Bone marrow (tissue), 2 donors: ENCODE data around the gene OTUD1.
A peak's percentile ranks its signal among the peaks of the same experiment; 100 is the strongest.
"Not testable (repeated sequence)": the region's sequence is repeated elsewhere in the genome, so short reads cannot be mapped to it uniquely, and the experiment has no call there.

Experiments
- DNase-seq, 2 donors: peaks; one replicate each; lab custom pipeline; 2025; lab: John Stamatoyannopoulos, UW

Gene OTUD1

GRCh38 chr10:23438547-23439451, at the start of gene OTUD1:
Gene OTUD1, plus strand, starts transcription at chr10:23439075. Its CDS starts 383 bp downstream, at chr10:23439458.
- peak; percentile 35 to 87 for DNase-seq

- DNase-seq = not testable (repeated sequence)
These were observed 48.5 kb upstream of the OTUD1 start for GRCh38 chr10:23390408-23390807.

- DNase-seq = no peak
These were observed 48.1 kb upstream of the OTUD1 start for GRCh38 chr10:23390809-23391208.

GRCh38 chr10:23391821-23392220, 47.1 kb upstream of the OTUD1 start:
- no peak for DNase-seq

GRCh38 chr10:23395017-23395416, 43.9 kb upstream of the OTUD1 start:
- no peak for DNase-seq

GRCh38 chr10:23396695-23397094, 42.2 kb upstream of the OTUD1 start:
- no peak for DNase-seq

- no peak for DNase-seq
These were observed 39.2 kb upstream of the OTUD1 start for GRCh38 chr10:23399701-23400144.

GRCh38 chr10:23402856-23403255, 36.0 kb upstream of the OTUD1 start:
- no peak for DNase-seq

GRCh38 chr10:23403278-23403677, 35.6 kb upstream of the OTUD1 start:
- no peak for DNase-seq

GRCh38 chr10:23403719-23404118, 35.2 kb upstream of the OTUD1 start:
- no peak for DNase-seq

- no peak for DNase-seq
These were observed 34.4 kb upstream of the OTUD1 start for GRCh38 chr10:23404461-23404980.

GRCh38 chr10:23405540-23405939, 33.3 kb upstream of the OTUD1 start:
- no peak for DNase-seq

GRCh38 chr10:23406409-23406808, 32.5 kb upstream of the OTUD1 start:
- DNase-seq = no peak

- DNase-seq = no peak
These were observed 30.4 kb upstream of the OTUD1 start for GRCh38 chr10:23408330-23408976.

- DNase-seq = no peak
These were observed 26.7 kb upstream of the OTUD1 start for GRCh38 chr10:23412223-23412622.

- no peak for DNase-seq
These were observed 25.2 kb upstream of the OTUD1 start for GRCh38 chr10:23413629-23414089.

- no peak for DNase-seq
These were observed 24.2 kb upstream of the OTUD1 start for GRCh38 chr10:23414658-23415057.

- DNase-seq = no peak
These were observed 21.6 kb upstream of the OTUD1 start for GRCh38 chr10:23417254-23417653.

GRCh38 chr10:23418051-23418681, 20.7 kb upstream of the OTUD1 start:
- DNase-seq = no peak

- DNase-seq = no peak
These were observed 19.7 kb upstream of the OTUD1 start for GRCh38 chr10:23419201-23419600.

- no peak for DNase-seq
These were observed 19.1 kb upstream of the OTUD1 start for GRCh38 chr10:23419655-23420329.

GRCh38 chr10:23421397-23421796, 17.5 kb upstream of the OTUD1 start:
- no peak for DNase-seq
